Muscle layer of colon (tissue), 2 donors: ENCODE measurements around the gene POC5.
"Not testable (repeated sequence)": the region's sequence is repeated elsewhere in the genome, so short reads cannot be mapped to it uniquely, and the experiment has no call there.

Experiments used
- H3K27ac ChIP-seq: one replicate; pipeline ENCODE4 v1.7.0; 2013; ENCODE audit warnings: low read depth, mild to moderate bottlenecking, low read length, moderate library complexity
- H3K27me3 ChIP-seq, 2 donors: one replicate each; pipeline ENCODE4 v1.7.0; 2013; ENCODE audit warnings: low read length in 2 of 2, mild to moderate bottlenecking in 2 of 2; ENCODE audit not compliant: insufficient read depth in 2 of 2, control insufficient read depth in 1 of 2
- H3K36me3 ChIP-seq: one replicate; pipeline ENCODE4 v1.7.0; 2013; ENCODE audit warnings: mild to moderate bottlenecking, low read length; ENCODE audit not compliant: insufficient read depth
- H3K4me1 ChIP-seq: one replicate; pipeline ENCODE4 v1.7.0; 2013; ENCODE audit warnings: mild to moderate bottlenecking, low read length; ENCODE audit not compliant: insufficient read depth
- H3K4me3 ChIP-seq, 2 donors: one replicate each; pipeline ENCODE4 v1.7.0; 2013; ENCODE audit warnings: low read length in 2 of 2, low read depth in 1 of 2, mild to moderate bottlenecking in 1 of 2, moderate library complexity in 1 of 2
- H3K9ac ChIP-seq: one replicate; pipeline ENCODE4 v1.7.0; 2013; ENCODE audit warnings: low read length
- H3K9me3 ChIP-seq: one replicate; pipeline ENCODE4 v1.7.0; 2013; ENCODE audit warnings: mild to moderate bottlenecking, low read length
- donor health status: abdominal sarcoma.
- donor health status: Adenocarcinoma of cecum.

Gene POC5

GRCh38 chr5:75727931-75728330 is 10.7 kb upstream of the POC5 start:
- Histone ChIP-seq H3K36me3 (no peaks in the 10 kb centered on the region), H3K9me3 (no peaks in the 10 kb centered on the region)

GRCh38 chr5:75726224-75726623 is 9.0 kb upstream of the POC5 start:
- not testable (repeated sequence) for H3K4me3 ChIP-seq, H3K27ac ChIP-seq, H3K9me3 ChIP-seq, H3K9ac ChIP-seq, H3K27me3 ChIP-seq, H3K4me1 ChIP-seq, H3K36me3 ChIP-seq

More at GRCh38 chr5:75727931-75728330, 10.7 kb upstream of the POC5 start:
- no peak overlapping the region for H3K4me3 ChIP-seq
- H3K9ac ChIP-seq, result no peak overlapping the region
- H3K4me1 ChIP-seq, result no peaks in the 10 kb centered on the region
- no peaks in the 10 kb centered on the region for H3K27me3 ChIP-seq
- H3K27ac ChIP-seq, result no peak overlapping the region

- no peaks in the 10 kb centered on the region for H3K36me3 ChIP-seq
- H3K27ac ChIP-seq, result no peak overlapping the region
- H3K4me1 ChIP-seq, result no peaks in the 10 kb centered on the region
- no peak overlapping the region for H3K9ac ChIP-seq
- no peak overlapping the region for H3K4me3 ChIP-seq
- H3K27me3 ChIP-seq, result no peaks in the 10 kb centered on the region
- H3K9me3 ChIP-seq, result no peaks in the 10 kb centered on the region
Measured at GRCh38 chr5:75723378-75723777, 6.1 kb upstream of the POC5 start.

- Histone ChIP-seq H3K27me3 (no peaks in the 10 kb centered on the region), H3K36me3 (no peaks in the 10 kb centered on the region), H3K27ac (no peak overlapping the region), H3K9ac (no peak overlapping the region), H3K4me1 (peaks cover 2% of the 10 kb centered on the region), H3K9me3 (no peaks in the 10 kb centered on the region), H3K4me3 (no peak overlapping the region)
Measured at GRCh38 chr5:75721573-75721972, 4.3 kb upstream of the POC5 start.

GRCh38 chr5:75720882-75721281 is 3.6 kb upstream of the POC5 start:
- Histone ChIP-seq H3K27ac (no peak overlapping the region), H3K4me1 (peaks cover 8% of the 10 kb centered on the region), H3K9ac (no peak overlapping the region), H3K27me3 (no peaks in the 10 kb centered on the region), H3K36me3 (no peaks in the 10 kb centered on the region), H3K9me3 (no peaks in the 10 kb centered on the region), H3K4me3 (no peak overlapping the region)

GRCh38 chr5:75716715-75717081 is 539 bp downstream of the POC5 start:
- no peaks in the 10 kb centered on the region for H3K9me3 ChIP-seq
- H3K27me3 ChIP-seq, result no peaks in the 10 kb centered on the region
- H3K27ac ChIP-seq, result peak overlapping the region; percentile 76
- peaks cover 4% of the 10 kb centered on the region for H3K36me3 ChIP-seq
- H3K4me1 ChIP-seq, result peaks cover 11% of the 10 kb centered on the region
- H3K9ac ChIP-seq, result peak overlapping the region; percentile 63
- H3K4me3 ChIP-seq, result peak overlapping the region; percentile 92 to 97

- no peaks in the 10 kb centered on the region for H3K27me3 ChIP-seq
- no peak overlapping the region for H3K9ac ChIP-seq
- H3K4me1 ChIP-seq, result peaks cover 11% of the 10 kb centered on the region
- H3K36me3 ChIP-seq, result peaks cover 4% of the 10 kb centered on the region
- H3K27ac ChIP-seq, result no peak overlapping the region
- H3K4me3 ChIP-seq, result no peak overlapping the region
- no peaks in the 10 kb centered on the region for H3K9me3 ChIP-seq
Measured at GRCh38 chr5:75712091-75712490, 5.1 kb downstream of the POC5 start.

GRCh38 chr5:75711151-75711550 is 6.1 kb downstream of the POC5 start:
- H3K9me3 ChIP-seq, result no peaks in the 10 kb centered on the region
- H3K27ac ChIP-seq, result no peak overlapping the region
- H3K27me3 ChIP-seq, result no peaks in the 10 kb centered on the region
- H3K4me3 ChIP-seq, result no peak overlapping the region
- peaks cover 4% of the 10 kb centered on the region for H3K36me3 ChIP-seq
- H3K9ac ChIP-seq, result no peak overlapping the region
- H3K4me1 ChIP-seq, result peaks cover 5% of the 10 kb centered on the region

GRCh38 chr5:75710637-75711036 is 6.6 kb downstream of the POC5 start:
- H3K9ac ChIP-seq, result no peak overlapping the region
- no peak overlapping the region for H3K27ac ChIP-seq
- H3K4me3 ChIP-seq, result no peak overlapping the region
- H3K9me3 ChIP-seq, result no peaks in the 10 kb centered on the region
- peaks cover 4% of the 10 kb centered on the region for H3K36me3 ChIP-seq
- peaks cover under 1% of the 10 kb centered on the region for H3K4me1 ChIP-seq
- H3K27me3 ChIP-seq, result no peaks in the 10 kb centered on the region

- Histone ChIP-seq H3K9ac (no peak overlapping the region), H3K27me3 (no peaks in the 10 kb centered on the region), H3K27ac (no peak overlapping the region), H3K36me3 (no peaks in the 10 kb centered on the region), H3K9me3 (no peaks in the 10 kb centered on the region), H3K4me3 (no peak overlapping the region), H3K4me1 (no peaks in the 10 kb centered on the region)
Measured at GRCh38 chr5:75707911-75708509, 9.2 kb downstream of the POC5 start.

- H3K9me3 ChIP-seq, result no peaks in the 10 kb centered on the region
- no peak overlapping the region for H3K9ac ChIP-seq
- H3K36me3 ChIP-seq, result peaks cover 11% of the 10 kb centered on the region
- H3K4me1 ChIP-seq, result no peaks in the 10 kb centered on the region
- H3K4me3 ChIP-seq, result no peak overlapping the region
- H3K27me3 ChIP-seq, result no peaks in the 10 kb centered on the region
- no peak overlapping the region for H3K27ac ChIP-seq
Measured at GRCh38 chr5:75706775-75707174, 10.5 kb downstream of the POC5 start.

- Histone ChIP-seq H3K27me3 (no peaks in the 10 kb centered on the region), H3K4me3 (no peak overlapping the region), H3K4me1 (no peaks in the 10 kb centered on the region), H3K9me3 (no peaks in the 10 kb centered on the region), H3K36me3 (peaks cover 13% of the 10 kb centered on the region), H3K9ac (no peak overlapping the region), H3K27ac (no peak overlapping the region)
Measured at GRCh38 chr5:75706016-75706415, 11.2 kb downstream of the POC5 start.
